Thyroid gland (tissue), 4 donors: ENCODE results near the gene L3MBTL4. TPM values are rescaled to one million over a fixed set of nuclear protein-coding genes. Genes with fewer than 3 reads are reported as not detected.

Source experiments
- DNase-seq, 2 donors: peaks; one replicate each; pipeline ENCODE4 v3.0.0-alpha.2; 2019
- H3K27ac ChIP-seq, 3 donors: fragments of 200-600 bp; sonication (generic); 1 replicate in 2 of 3; 2 replicates in 1 of 3; pipeline ENCODE4 v1.5.1; 2016 to 2019; ENCODE audit warnings: mild to moderate bottlenecking in 1 of 3, moderate library complexity in 1 of 3
- H3K27me3 ChIP-seq: fragments of 200-600 bp; sonication (generic); one replicate; pipeline ENCODE4 v1.5.1; 2019
- H3K36me3 ChIP-seq, 2 donors: fragments of 200-600 bp; sonication (generic); one replicate each; pipeline ENCODE4 v1.5.1; 2016 to 2019
- H3K4me1 ChIP-seq, 2 donors: fragments of 200-600 bp; sonication (generic); one replicate each; pipeline ENCODE4 v1.5.1; 2017 to 2019
- H3K4me3 ChIP-seq, 3 donors: fragments of 200-600 bp; sonication (generic); replicated peaks in 1 of 3; 1 replicate in 2 of 3; 2 replicates in 1 of 3; pipeline ENCODE4 v1.5.1; 2016; ENCODE audit warnings: mild to moderate bottlenecking in 1 of 3
- H3K9me3 ChIP-seq: fragments of 200-600 bp; sonication (generic); one replicate; pipeline ENCODE4 v1.5.1; 2017
- CTCF ChIP-seq, 6 experiments: fragments of 200-600 bp in 3 of 6; fragments of 450-650 bp in 3 of 6; sonication (generic) in 3 of 6; IDR thresholded peaks; one replicate each; pipeline ENCODE4 v1.5.1; 2016 to 2019; ENCODE audit warnings: antibody characterized with exemption in 6 of 6, mild to moderate bottlenecking in 2 of 6, inconsistent platforms in 1 of 6, moderate library complexity in 1 of 6
- POLR2A ChIP-seq, 2 donors: fragments of 450-650 bp; IDR thresholded peaks; one replicate each; pipeline ENCODE4 v1.6.1; 2017; ENCODE audit warnings: antibody characterized with exemption in 2 of 2, mild to moderate bottlenecking in 2 of 2, moderate library complexity in 1 of 2
- WGBS, 2 donors: methylation state at CpG; one replicate each; pipeline ENCODE4 v1.1.5; 2017; 5-methylcytosine and 5-hydroxymethylcytosine counted together
- intact Hi-C: fragments of 100-400 bp; cut with DNase I; formaldehyde crosslinking; loops from one replicate; pipeline ENCODE4 v1.15.1; 2023
- total RNA-seq, 4 donors: library from RNA; depleted of rRNA; stranded (reverse); fragments of >200 nt; gene quantifications; one replicate each; pipeline ENCODE4 v1.2.3, GENCODE V29; 2016

Gene L3MBTL4
- total RNA-seq, 4 donors from 2014 or later: 15.2 to 37.1 (median 24.3) TPM

- 66 to 72% methylated on average over 19 of the region's 19 CpGs for WGBS, 2 donors
- Histone ChIP-seq H3K4me1 (no peaks in the 10 kb centered on the region), H3K4me3 (no peak overlapping the region), H3K27me3 (no peaks in the 10 kb centered on the region), H3K9me3 (no peaks in the 10 kb centered on the region), H3K27ac (no peak overlapping the region), H3K36me3 (no peaks in the 10 kb centered on the region)
- no peak for TF ChIP-seq CTCF (IDR thresholded peaks at IDR 0.05)
- TF ChIP-seq POLR2A (IDR thresholded peaks at IDR 0.05): no peak
- intact Hi-C loops: no loop called here
- DNase-seq: no peak
Measured at GRCh38 chr18:6431659-6432318, 17.1 kb upstream of the L3MBTL4 start.

GRCh38 chr18:6428851-6429395 lies 14.2 kb upstream of the L3MBTL4 start:
- no peaks in the 10 kb centered on the region for H3K27me3 ChIP-seq
- no peak overlapping the region for H3K27ac ChIP-seq
- H3K36me3 ChIP-seq: no peaks in the 10 kb centered on the region
- no peak overlapping the region for H3K4me3 ChIP-seq
- no peaks in the 10 kb centered on the region for H3K4me1 ChIP-seq
- WGBS, 2 donors: 81 to 90% methylated on average over 3 of the region's 3 CpGs
- TF ChIP-seq POLR2A (IDR thresholded peaks at IDR 0.05) (no peak), CTCF (IDR thresholded peaks at IDR 0.05) (no peak)
- intact Hi-C loops: no loop called here
- no peaks in the 10 kb centered on the region for H3K9me3 ChIP-seq
- no peak for DNase-seq

- no peaks in the 10 kb centered on the region for H3K4me1 ChIP-seq
- no peaks in the 10 kb centered on the region for H3K27me3 ChIP-seq
- 73 to 94% methylated on average over 1 of the region's 1 CpG for WGBS, 2 donors
Measured at GRCh38 chr18:6427286-6427685, 12.6 kb upstream of the L3MBTL4 start.

GRCh38 chr18:6423289-6423688 lies 8.6 kb upstream of the L3MBTL4 start:
- TF ChIP-seq POLR2A (IDR thresholded peaks at IDR 0.05) (no peak), CTCF (IDR thresholded peaks at IDR 0.05) (no peak)
- Histone ChIP-seq H3K36me3 (no peaks in the 10 kb centered on the region), H3K9me3 (no peaks in the 10 kb centered on the region), H3K27ac (no peak overlapping the region), H3K4me3 (no peak overlapping the region), H3K27me3 (no peaks in the 10 kb centered on the region), H3K4me1 (no peaks in the 10 kb centered on the region)
- WGBS, 2 donors: 38 to 46% methylated on average over 5 of the region's 5 CpGs
- intact Hi-C loops: no loop called here
- peak in 1 of 2 donors; percentile 23 for DNase-seq

More at GRCh38 chr18:6427286-6427685, 12.6 kb upstream of the L3MBTL4 start:
- intact Hi-C loops: no loop called here
- TF ChIP-seq CTCF (IDR thresholded peaks at IDR 0.05): no peak
- no peak for TF ChIP-seq POLR2A (IDR thresholded peaks at IDR 0.05)
- H3K9me3 ChIP-seq: no peaks in the 10 kb centered on the region
- no peak overlapping the region for H3K4me3 ChIP-seq
- no peak overlapping the region for H3K27ac ChIP-seq
- no peaks in the 10 kb centered on the region for H3K36me3 ChIP-seq
- no peak for DNase-seq

GRCh38 chr18:6414118-6414722 lies 491 bp downstream of the L3MBTL4 start:
- TF ChIP-seq CTCF (IDR thresholded peaks at IDR 0.05) (no peak), POLR2A (IDR thresholded peaks at IDR 0.05) (no peak)
- Histone ChIP-seq H3K9me3 (no peaks in the 10 kb centered on the region), H3K27me3 (no peaks in the 10 kb centered on the region), H3K4me3 (peak overlapping the region; percentile 57 to 80 (median 69)), H3K27ac (peak overlapping the region; percentile 85 to 94 (median 89)), H3K4me1 (peaks cover 5 to 6% of the 10 kb centered on the region in 2 donors), H3K36me3 (no peaks in the 10 kb centered on the region)
- DNase-seq: peak; percentile 80 to 86
- WGBS, 2 donors: no CpG with 5 or more reads among the region's 68 CpGs
- intact Hi-C loops: no loop called here
